HFF-Myc (cell line): Measurements from ENCODE around the gene LMCD1.

Experiments
- DNase-seq: peaks from one replicate; pipeline ENCODE4 v3.0.0-alpha.2; 2011; ENCODE audit warnings: low read depth; ENCODE audit errors: extremely low read depth
- H3K4me3 ChIP-seq: replicated peaks from 2 replicates; pipeline ENCODE4 v1.5.1; 2011; ENCODE audit warnings: low read depth, mild to moderate bottlenecking, control low read depth, low read length
- TF ChIP-seq, protein P1 (sequence below): IDR thresholded peaks from 2 replicates; pipeline ENCODE4 v1.5.1; 2012; ENCODE audit warnings: mild to moderate bottlenecking, low read depth, low read length, control low read depth; ENCODE audit errors: missing control alignments

LMCD1 gene

DNA sequence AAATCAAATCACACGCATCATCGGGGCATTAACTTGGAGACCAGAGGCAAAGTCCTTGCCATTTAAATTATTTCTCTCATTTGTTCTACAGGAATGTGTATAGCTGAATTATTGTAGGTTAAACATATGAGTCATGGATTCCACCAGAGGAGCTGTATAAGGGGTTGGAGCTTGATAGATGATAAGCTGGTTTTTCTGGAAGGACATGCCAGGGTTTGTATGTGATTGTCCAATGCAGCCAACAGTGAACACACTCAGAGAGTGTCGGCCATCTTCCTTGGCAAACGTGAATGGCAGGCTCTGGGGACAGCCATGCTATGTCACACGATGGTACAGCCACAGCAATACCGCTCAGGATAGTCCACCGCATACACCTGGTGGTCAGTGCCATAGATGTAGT is 117.9 kb downstream of the LMCD1 start:
- no peak for DNase-seq
- no peak overlapping the region for H3K4me3 ChIP-seq
- TF ChIP-seq, protein P1, sequence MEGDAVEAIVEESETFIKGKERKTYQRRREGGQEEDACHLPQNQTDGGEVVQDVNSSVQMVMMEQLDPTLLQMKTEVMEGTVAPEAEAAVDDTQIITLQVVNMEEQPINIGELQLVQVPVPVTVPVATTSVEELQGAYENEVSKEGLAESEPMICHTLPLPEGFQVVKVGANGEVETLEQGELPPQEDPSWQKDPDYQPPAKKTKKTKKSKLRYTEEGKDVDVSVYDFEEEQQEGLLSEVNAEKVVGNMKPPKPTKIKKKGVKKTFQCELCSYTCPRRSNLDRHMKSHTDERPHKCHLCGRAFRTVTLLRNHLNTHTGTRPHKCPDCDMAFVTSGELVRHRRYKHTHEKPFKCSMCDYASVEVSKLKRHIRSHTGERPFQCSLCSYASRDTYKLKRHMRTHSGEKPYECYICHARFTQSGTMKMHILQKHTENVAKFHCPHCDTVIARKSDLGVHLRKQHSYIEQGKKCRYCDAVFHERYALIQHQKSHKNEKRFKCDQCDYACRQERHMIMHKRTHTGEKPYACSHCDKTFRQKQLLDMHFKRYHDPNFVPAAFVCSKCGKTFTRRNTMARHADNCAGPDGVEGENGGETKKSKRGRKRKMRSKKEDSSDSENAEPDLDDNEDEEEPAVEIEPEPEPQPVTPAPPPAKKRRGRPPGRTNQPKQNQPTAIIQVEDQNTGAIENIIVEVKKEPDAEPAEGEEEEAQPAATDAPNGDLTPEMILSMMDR, result no peak

DNA sequence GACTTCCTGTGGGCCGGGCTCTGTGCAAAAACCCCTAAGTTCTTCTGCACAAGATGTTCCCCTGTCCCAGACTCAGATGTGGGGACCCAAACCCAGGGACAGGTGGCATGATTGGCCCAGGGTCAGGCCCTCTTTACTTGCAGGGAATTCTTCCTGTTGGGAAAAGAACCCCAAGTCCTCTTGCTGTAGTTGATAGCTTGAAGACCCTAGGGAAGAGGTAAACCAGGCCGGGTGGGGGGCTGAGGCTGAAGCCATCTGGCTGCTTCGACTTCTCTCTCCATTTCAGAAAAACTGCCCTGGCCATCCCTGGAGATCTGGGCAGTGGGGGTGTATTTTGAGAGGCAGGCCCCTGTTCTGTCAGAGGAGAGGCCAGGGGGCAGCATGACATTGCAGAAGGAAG is 119.5 kb downstream of the LMCD1 start:
- H3K4me3 ChIP-seq, result no peak overlapping the region
- no peak for DNase-seq
- TF ChIP-seq, protein P1, result no peak

DNA sequence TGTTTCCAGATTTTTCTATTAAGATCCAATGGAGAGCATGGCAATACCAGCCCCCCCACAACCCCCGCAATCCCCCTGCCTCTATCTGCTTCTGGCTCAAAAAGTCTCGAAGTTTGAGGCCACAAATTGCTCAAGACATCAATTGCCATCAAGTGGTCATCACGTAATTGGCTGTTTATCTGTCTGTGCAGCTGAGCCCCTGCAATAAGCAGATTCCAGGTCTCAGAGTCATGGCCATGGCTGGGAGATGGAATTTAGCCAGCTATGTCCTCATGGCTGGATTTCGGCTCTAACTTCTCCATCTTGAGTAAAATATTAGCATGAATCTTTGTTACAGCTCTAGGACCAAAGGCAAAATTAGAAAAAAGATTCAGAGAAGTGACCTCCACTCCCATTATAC is 120.2 kb downstream of the LMCD1 start:
- DNase-seq, result peak; percentile 10
- H3K4me3 ChIP-seq, result no peak overlapping the region
- TF ChIP-seq, protein P1, result no peak

DNA sequence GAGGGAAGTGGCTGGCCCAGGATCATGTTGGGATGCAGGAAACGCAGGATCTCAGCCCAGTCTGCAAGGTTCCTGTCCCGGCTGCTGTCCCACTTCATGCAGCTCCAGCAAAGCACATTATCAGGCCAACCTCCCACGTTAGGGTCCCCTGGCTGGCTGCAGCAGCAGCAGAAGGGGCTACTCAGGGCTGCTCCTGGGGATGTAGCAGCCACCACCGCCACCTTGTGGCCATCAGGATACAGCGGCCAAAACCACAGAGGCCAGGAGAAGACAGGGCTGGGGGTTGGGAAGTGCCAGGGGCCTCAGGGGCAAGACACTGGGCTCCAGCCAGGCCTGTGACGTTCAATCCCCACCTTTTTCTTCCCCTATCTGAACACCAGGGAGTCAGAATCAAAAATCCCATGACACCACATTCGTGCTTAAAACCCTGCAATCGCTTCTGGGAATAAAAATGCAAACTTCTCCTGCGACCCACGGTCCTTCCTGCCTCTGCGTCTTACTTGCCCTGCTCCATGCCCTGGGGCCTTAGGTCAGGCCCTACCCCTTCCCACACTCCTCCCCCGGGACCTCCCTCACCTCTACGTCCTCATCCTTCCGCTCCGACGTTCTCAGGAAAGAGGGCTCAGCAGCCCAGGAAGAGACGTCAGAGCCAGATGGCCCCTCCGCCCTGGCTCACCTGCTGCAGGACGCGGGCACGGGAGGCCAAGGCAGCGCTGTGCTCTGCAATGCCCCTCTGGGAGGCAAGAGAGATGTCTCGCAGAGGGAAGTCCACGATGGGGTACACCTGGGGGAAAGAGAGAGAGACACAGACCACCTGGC is 121.5 kb downstream of the LMCD1 start:
- H3K4me3 ChIP-seq, result no peak overlapping the region
- TF ChIP-seq, protein P1, result peak; percentile 88
- DNase-seq, result peak; percentile 26

DNA sequence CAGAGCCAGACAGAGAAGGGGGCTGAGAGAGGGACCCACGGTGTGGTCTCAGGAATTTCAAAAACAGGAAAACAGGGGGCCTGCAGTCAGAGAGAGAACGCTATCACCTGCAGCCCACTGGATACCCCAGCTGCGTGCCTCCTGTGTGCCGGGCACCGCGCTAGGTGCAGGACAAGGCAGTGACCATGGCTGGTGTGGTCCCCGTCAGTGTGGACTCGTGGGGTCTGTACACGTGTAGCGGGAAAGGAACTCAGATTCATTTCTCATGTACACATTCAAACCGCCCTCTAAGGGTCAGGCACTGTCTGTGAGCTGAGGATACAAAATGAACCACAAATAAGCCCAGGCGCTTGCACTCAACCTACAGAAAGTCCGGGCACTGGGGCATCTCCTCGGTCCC is 122.1 kb downstream of the LMCD1 start:
- no peak for DNase-seq
- TF ChIP-seq, protein P1, result no peak
- no peak overlapping the region for H3K4me3 ChIP-seq
